GM12801 (cell line): ENCODE data around the gene CLEC3B.

Experiments
- TF ChIP-seq, protein P1 (sequence below): IDR thresholded peaks from one replicate; pipeline ENCODE4 v1.5.1; 2011; ENCODE audit warnings: control low read depth; ENCODE audit not compliant: insufficient read length; ENCODE audit errors: extremely low read depth

Gene CLEC3B

DNA sequence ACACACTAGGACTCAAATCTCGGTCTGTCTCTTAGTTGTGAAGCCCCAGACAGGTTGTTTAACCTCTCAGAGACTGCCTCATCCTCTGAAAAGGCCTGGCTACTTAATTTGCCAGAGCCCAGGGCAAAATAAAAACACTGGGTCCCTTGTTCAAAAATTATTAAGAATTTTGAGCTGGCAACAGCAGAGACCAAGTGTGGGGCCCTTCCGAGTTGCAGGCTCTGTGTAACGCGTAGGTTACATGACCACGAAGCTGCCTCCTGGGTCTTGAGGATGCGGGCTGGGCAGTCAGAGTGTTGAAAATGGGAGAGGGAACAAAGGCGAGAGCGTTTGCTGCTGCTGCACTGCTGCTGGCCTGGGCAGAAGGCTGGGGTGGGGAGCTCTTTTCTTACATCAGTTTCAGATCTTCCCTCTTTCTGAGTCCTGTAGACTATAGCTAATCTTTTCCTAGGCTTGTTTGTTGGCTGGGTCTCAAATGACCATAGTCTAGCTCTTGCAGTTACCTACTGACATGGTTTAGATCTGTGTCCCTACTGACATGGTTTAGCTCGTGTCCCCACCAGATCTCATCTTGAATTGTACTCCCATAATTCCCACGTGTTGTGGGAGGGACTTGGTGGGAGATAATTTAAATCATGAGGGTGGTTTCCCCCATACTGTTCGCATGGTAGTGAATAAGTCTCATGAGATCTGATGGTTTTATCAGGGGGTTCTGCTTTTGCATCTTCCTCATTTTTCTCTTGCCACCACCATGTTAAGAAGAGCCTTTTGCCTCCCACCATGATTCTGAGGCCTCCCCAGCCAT lies 49.9 kb downstream of the CLEC3B start:
- TF ChIP-seq, protein P1, sequence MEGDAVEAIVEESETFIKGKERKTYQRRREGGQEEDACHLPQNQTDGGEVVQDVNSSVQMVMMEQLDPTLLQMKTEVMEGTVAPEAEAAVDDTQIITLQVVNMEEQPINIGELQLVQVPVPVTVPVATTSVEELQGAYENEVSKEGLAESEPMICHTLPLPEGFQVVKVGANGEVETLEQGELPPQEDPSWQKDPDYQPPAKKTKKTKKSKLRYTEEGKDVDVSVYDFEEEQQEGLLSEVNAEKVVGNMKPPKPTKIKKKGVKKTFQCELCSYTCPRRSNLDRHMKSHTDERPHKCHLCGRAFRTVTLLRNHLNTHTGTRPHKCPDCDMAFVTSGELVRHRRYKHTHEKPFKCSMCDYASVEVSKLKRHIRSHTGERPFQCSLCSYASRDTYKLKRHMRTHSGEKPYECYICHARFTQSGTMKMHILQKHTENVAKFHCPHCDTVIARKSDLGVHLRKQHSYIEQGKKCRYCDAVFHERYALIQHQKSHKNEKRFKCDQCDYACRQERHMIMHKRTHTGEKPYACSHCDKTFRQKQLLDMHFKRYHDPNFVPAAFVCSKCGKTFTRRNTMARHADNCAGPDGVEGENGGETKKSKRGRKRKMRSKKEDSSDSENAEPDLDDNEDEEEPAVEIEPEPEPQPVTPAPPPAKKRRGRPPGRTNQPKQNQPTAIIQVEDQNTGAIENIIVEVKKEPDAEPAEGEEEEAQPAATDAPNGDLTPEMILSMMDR, result no peak

DNA sequence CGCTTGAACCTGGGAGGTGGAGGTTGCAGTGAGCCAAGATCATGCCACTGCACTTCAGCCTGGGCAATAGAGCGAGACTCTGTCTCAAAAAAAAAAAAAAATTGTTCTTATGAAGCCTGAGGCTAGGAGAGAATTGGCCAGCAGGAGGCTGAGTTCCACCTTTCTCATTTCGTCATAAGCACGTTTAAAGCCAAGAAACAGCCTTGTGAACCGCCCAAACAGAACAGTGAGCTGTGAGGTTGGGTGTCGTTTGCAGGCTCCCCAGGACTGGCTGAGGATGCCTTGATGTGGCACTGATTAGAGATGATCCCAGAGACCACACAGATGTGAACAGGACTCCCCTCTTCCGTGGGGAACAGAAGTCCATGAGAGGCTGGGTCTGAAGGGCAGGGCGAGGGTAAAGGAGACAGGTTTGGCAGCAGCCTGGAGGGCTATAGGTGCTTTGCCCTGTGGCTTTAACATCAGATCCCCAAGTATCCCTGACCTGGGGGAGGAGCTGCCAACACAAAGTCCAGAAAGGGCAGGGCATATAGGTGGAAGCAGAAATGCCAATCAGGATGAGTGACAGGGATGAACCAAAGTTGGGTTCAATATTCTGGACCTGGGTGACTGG lies 52.9 kb downstream of the CLEC3B start:
- TF ChIP-seq, protein P1, result no peak

- TF ChIP-seq, protein P1, result no peak
Observed at GRCh38 chr3:45079715-45080114, 53.6 kb downstream of the CLEC3B start.

DNA sequence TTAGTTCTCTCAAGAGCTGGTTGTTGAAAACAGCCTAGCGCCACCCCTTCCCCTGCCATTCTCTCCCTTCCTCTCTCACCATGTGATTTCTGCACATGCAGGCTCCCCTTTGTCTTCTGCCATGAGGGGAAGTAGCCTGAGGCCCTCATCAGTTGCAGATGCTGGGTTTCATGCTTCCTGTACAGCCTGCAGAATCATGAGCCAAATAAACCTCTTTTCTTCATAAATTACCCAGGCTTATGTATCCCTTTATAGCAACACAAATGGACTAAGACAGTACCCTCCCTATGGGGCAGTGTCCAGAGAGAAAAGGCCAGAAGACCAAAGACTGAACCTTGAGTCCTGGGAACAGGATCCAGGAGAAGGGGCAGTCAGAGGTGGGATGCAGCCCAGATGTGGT lies 54.7 kb downstream of the CLEC3B start:
- TF ChIP-seq, protein P1, result no peak

DNA sequence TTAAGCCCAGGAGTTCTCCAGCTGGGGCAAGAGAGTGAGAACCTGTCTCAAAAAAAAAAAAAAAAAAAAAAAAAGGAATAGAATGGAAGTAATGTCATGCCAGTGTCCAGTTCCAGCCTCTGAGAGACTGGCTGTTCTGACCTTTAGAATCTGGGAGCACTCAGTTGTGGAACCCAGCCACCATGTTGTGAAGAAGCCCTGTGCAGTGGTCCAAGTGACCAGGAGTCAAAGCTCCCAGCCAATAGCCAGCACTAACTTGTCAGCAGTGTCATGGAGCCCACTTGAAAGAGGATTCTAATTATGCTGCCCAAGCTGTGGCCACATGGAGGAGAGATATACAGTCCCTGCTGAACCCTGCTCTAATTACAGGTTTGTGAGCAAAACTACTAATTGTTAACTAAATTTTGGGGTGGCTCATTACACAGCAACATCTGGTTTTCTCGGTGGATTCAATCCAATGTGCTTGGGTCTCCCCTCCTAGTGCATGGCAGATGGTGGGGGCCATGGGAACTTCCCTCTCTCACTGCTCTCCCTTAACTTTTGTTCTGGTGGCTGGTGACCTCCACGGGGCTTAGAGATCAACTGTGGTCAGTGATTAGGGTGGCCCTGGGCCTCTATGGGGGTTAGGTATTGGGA lies 55.5 kb downstream of the CLEC3B start:
- TF ChIP-seq, protein P1, result no peak

DNA sequence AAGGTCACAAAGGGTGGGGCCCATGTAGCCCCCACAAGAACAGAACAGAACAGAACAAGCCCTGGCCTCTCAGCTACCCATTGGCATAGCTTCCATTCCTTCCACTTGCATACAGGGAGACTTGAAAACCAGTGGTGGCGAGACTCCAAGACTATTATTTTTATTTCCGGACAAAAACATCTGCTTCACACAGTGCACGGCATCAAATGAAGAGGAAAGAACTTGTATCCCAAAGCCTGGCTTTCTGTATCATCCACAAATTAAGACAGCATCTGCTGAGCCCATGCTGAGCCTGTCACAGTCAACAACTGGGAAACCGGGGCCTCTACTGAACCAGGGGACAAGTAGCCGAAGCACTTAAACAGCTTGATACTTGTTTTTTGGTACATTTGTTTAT lies 56.0 kb downstream of the CLEC3B start:
- TF ChIP-seq, protein P1, result no peak

DNA sequence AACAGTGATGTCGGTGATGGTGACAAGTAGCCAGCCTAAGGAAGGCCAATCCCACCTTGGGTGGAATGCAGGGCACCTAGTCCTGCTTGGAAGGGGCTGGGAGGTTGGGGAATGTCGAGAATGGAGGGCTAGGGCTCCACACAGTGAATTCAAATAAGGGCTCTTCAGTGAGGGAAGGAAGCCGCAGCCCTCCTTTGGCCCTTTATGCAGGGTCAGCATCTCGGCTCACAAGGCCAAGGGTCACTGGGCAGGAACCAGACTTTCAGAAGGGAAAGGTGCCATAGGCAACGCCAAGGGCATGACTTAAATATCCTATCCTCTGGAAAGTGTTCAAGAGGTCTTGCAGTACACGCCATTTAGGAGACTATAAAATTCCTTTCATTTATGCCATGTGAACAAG lies 56.9 kb downstream of the CLEC3B start:
- TF ChIP-seq, protein P1, result no peak
